A549 (cell line): ENCODE measurements around the gene PMP22. TPM values are rescaled to one million over a fixed set of nuclear protein-coding genes. Genes with fewer than 3 reads are reported as not detected.

Experiments
- ATAC-seq, 2 experiments: fragments of 200-7000 bp in 1 of 2; fragments of >200 bp in 1 of 2; cut with Nextera tagmentation in 1 of 2; cut with Tn5 transposase in 1 of 2; 3 replicates each; pipeline versions ENCODE4 v1.8.0 to v1.9.1; 2018 to 2020; ENCODE audit warnings: mild to moderate bottlenecking in 1 of 2, moderate library complexity in 1 of 2
- CTCF ChIA-PET: fragments of 300-600 bp; sonication (Branson Sonifier 250); formaldehyde crosslinking; extraction: SDS; loops from one replicate; lab custom pipeline; 2021; ENCODE audit warnings: antibody characterized with exemption, inconsistent platforms; lab: Yijun Ruan, JAX
- POLR2A ChIA-PET: fragments of 350-600 bp; formaldehyde crosslinking; extraction: SDS; loops from one replicate; lab custom pipeline; 2021; ENCODE audit warnings: antibody characterized with exemption, inconsistent platforms; lab: Yijun Ruan, JAX
- DNase-seq, 2 experiments: peaks; one replicate each; pipeline versions ENCODE4 v3.0.0 to v3.0.0-alpha.2; 2011 to 2016; ENCODE audit warnings: low read depth in 1 of 2, low spot score in 1 of 2
- FAIRE-seq: peaks from 2 replicates; lab custom pipeline; 2011; peaks lifted over from hg19 to GRCh38; lab: Jason Lieb, UNC
- H3K27ac ChIP-seq, 2 experiments: fragments of >200 bp; sonication (Bioruptor Twin); formaldehyde crosslinking; 3 replicates each; pipeline ENCODE4 v1.5.1; 2016 to 2017
- H3K4me1 ChIP-seq: fragments of >200 bp; sonication (Bioruptor Twin); formaldehyde crosslinking; 3 replicates; pipeline ENCODE4 v1.6.1; 2016
- H3K4me2 ChIP-seq: fragments of >200 bp; sonication (Bioruptor Twin); formaldehyde crosslinking; 3 replicates; pipeline ENCODE4 v1.6.1; 2016
- H3K4me3 ChIP-seq: fragments of >200 bp; sonication (Bioruptor Twin); formaldehyde crosslinking; 3 replicates; pipeline ENCODE4 v1.5.1; 2016
- H3K9me3 ChIP-seq: fragments of >200 bp; sonication (Bioruptor Twin); formaldehyde crosslinking; 3 replicates; pipeline ENCODE4 v1.6.1; 2016
- CBX2 ChIP-seq: fragments of 200-600 bp; sonication (generic); IDR thresholded peaks from 2 replicates; pipeline ENCODE4 v1.6.1; 2016; ENCODE audit warnings: low read depth, mild to moderate bottlenecking, borderline replicate concordance
- CBX8 ChIP-seq: fragments of 200-600 bp; sonication (generic); IDR thresholded peaks from 2 replicates; pipeline ENCODE4 v1.6.1; 2016
- CEBPB ChIP-seq, 2 experiments: fragments of >200 bp in 1 of 2; sonication (Bioruptor Twin) in 1 of 2; formaldehyde crosslinking in 1 of 2; IDR thresholded peaks; 2 replicates each; pipeline ENCODE4 v1.6.1; 2012 to 2016
- EHF ChIP-seq: fragments of 250-450 bp; sonication (Bioruptor Pico); IDR thresholded peaks from 2 replicates; pipeline ENCODE4 v1.5.0; 2020; ENCODE audit warnings: mild to moderate bottlenecking
- EHMT2 ChIP-seq: fragments of 200-600 bp; sonication (generic); IDR thresholded peaks from 2 replicates; pipeline ENCODE4 v1.6.1; 2016; ENCODE audit warnings: antibody characterized with exemption, low read depth, mild to moderate bottlenecking, moderate library complexity
- EP300 ChIP-seq, 2 experiments: fragments of >200 bp; sonication (Bioruptor Twin); formaldehyde crosslinking; IDR thresholded peaks; 2 replicates in 1 of 2; 3 replicates in 1 of 2; pipeline ENCODE4 v1.6.1; 2016 to 2017
- FOSB ChIP-seq: fragments of 250-450 bp; sonication (Bioruptor Pico); IDR thresholded peaks from 2 replicates; pipeline ENCODE4 v1.5.0; 2020; ENCODE audit warnings: mild to moderate bottlenecking, moderate library complexity
- FOSL2 ChIP-seq, 2 experiments: fragments of 450-650 bp in 1 of 2; fragments of >200 bp in 1 of 2; sonication (Bioruptor Twin) in 1 of 2; formaldehyde crosslinking; IDR thresholded peaks; 2 replicates each; pipeline versions ENCODE4 v1.5.0 to v1.6.1; 2016 to 2020; ENCODE audit warnings: mild to moderate bottlenecking in 1 of 2, moderate library complexity in 1 of 2
- GATA3 ChIP-seq: IDR thresholded peaks from 2 replicates; pipeline ENCODE4 v1.6.1; 2012; ENCODE audit warnings: borderline replicate concordance
- HEYL ChIP-seq: fragments of 250-450 bp; sonication (Bioruptor Pico); IDR thresholded peaks from 2 replicates; pipeline ENCODE4 v1.8.0; 2021; ENCODE audit warnings: mild to moderate bottlenecking, moderate library complexity
- KDM1A ChIP-seq: fragments of 200-600 bp; sonication (generic); IDR thresholded peaks from 2 replicates; pipeline ENCODE4 v1.6.1; 2016; ENCODE audit warnings: low read depth, mild to moderate bottlenecking
- MYC ChIP-seq: IDR thresholded peaks from 2 replicates; pipeline ENCODE4 v1.6.1; 2012; ENCODE audit warnings: mild to moderate bottlenecking, inconsistent platforms, low read length, improper control_type of control experiment, borderline replicate concordance
- NFE2L2 ChIP-seq: fragments of 150-350 bp; conservative IDR thresholded peaks from 2 replicates; pipeline ENCODE4 v1.6.1; 2014; ENCODE audit warnings: low read length
- NR3C1 ChIP-seq: fragments of >200 bp; sonication (Bioruptor Twin); formaldehyde crosslinking; IDR thresholded peaks from 3 replicates; pipeline ENCODE4 v1.6.1; 2017
- PHF8 ChIP-seq: fragments of 200-600 bp; sonication (generic); IDR thresholded peaks from 2 replicates; pipeline ENCODE4 v1.6.1; 2016; ENCODE audit warnings: low read depth, mild to moderate bottlenecking, antibody characterized with exemption, moderate library complexity, borderline replicate concordance
- POLR2A ChIP-seq: IDR thresholded peaks from 2 replicates; pipeline ENCODE4 v1.6.1; 2012; ENCODE audit warnings: mild to moderate bottlenecking, low read length
- POLR2AphosphoS2 ChIP-seq: conservative IDR thresholded peaks from 2 replicates; pipeline ENCODE4 v1.6.1; 2012; ENCODE audit warnings: low read length, improper control_type of control experiment, inconsistent platforms
- RARB ChIP-seq: fragments of 250-450 bp; sonication (Bioruptor Pico); IDR thresholded peaks from 2 replicates; pipeline ENCODE4 v1.8.0; 2021; ENCODE audit warnings: mild to moderate bottlenecking, moderate library complexity
- RNF2 ChIP-seq: fragments of 200-600 bp; sonication (generic); IDR thresholded peaks from 2 replicates; pipeline ENCODE4 v1.6.1; 2016; ENCODE audit warnings: low read depth, mild to moderate bottlenecking, antibody characterized with exemption, moderate library complexity, borderline replicate concordance
- WGBS: methylation state at CpG from one replicate; pipeline ENCODE4 v1.1.6; 2017; ENCODE audit errors: missing lambda C conversion rate; 5-methylcytosine and 5-hydroxymethylcytosine counted together
- polyA plus RNA-seq, 4 experiments: library from polyadenylated mRNA; depleted of rRNA in 3 of 4; stranded (reverse); fragments of >200 nt; fragmentation: RNase III in 1 of 4; extraction: RNeasy Plus Mini Kit Qiagen cat#74134 plus additional on column Dnase treatment in 1 of 4; gene quantifications; 2 replicates in 3 of 4; 3 replicates in 1 of 4; pipeline ENCODE4 v1.2.3, GENCODE V29; 2011 to 2017
- TF ChIP-seq, protein P1 (sequence below): IDR thresholded peaks from 2 replicates; pipeline ENCODE4 v1.6.1; 2012; ENCODE audit warnings: low read depth, borderline replicate concordance
- TF ChIP-seq, protein P2 (sequence below): IDR thresholded peaks from 2 replicates; pipeline ENCODE4 v1.6.1; 2012
- TF ChIP-seq, protein P3 (sequence below): fragments of 250-450 bp; sonication (Bioruptor Pico); IDR thresholded peaks from 2 replicates; pipeline ENCODE4 v1.5.0; 2020; ENCODE audit warnings: low read depth, mild to moderate bottlenecking, moderate library complexity
- TF ChIP-seq, protein P4 (sequence below): fragments of 150-350 bp; IDR thresholded peaks from 2 replicates; pipeline ENCODE4 v1.6.1; 2014; ENCODE audit warnings: low read depth, mild to moderate bottlenecking, low read length

PMP22 gene
- polyA plus RNA-seq, 2 of the 4 experiments (the other 2 are of a cell fraction), result 40.1 to 102 TPM

DNA sequence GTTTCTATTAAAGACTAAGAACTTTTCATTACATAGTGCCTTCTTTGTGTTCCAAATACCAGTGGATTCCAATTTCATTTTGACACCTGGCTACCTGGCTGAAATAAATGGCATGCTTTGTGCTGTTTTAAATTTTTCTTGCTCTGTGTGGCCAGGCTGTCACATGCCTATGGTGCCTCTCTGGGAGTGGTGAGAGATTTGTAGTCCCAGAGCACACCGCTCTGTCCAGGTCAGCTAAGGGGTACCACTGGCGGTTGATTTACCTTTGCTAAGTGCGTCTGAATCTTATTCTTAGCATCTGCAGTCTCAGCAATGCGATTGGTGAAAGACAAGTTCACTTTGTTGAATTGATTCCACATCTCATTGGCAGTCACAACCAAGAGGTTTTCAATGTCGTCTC, 46.9 kb upstream of the PMP22 start:
- WGBS, result 81% methylated on average over 5 of the region's 5 CpGs
- ChIA-PET POLR2A (no interaction called here), CTCF (interaction anchor here (1.5 kb wide), 1 partner anchor 14 kb away, joined by 3 read pairs; no protein-coding TSS in a partner anchor)
- no peaks in the 10 kb centered on the region for H3K9me3 ChIP-seq
- FAIRE-seq (no peak), DNase-seq (no peak), ATAC-seq (no peak)
- no peak overlapping the region for H3K4me2 ChIP-seq
- no peak overlapping the region for H3K4me3 ChIP-seq
- H3K4me1 ChIP-seq, result no peaks in the 10 kb centered on the region
- H3K27ac ChIP-seq, result no peak overlapping the region
- no peak for TF ChIP-seq FOSB (CRISPR knock-in tag)
- TF ChIP-seq NR3C1, result no peak
- TF ChIP-seq, protein P1, sequence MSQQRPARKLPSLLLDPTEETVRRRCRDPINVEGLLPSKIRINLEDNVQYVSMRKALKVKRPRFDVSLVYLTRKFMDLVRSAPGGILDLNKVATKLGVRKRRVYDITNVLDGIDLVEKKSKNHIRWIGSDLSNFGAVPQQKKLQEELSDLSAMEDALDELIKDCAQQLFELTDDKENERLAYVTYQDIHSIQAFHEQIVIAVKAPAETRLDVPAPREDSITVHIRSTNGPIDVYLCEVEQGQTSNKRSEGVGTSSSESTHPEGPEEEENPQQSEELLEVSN, result no peak
- TF ChIP-seq, protein P2, sequence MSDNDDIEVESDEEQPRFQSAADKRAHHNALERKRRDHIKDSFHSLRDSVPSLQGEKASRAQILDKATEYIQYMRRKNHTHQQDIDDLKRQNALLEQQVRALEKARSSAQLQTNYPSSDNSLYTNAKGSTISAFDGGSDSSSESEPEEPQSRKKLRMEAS, result no peak
- TF ChIP-seq CEBPB (IDR thresholded peaks at IDR 0.05), result no peak
- no peak for TF ChIP-seq POLR2AphosphoS2
- TF ChIP-seq EHF (CRISPR knock-in tag), result no peak
- TF ChIP-seq POLR2A, result no peak

DNA sequence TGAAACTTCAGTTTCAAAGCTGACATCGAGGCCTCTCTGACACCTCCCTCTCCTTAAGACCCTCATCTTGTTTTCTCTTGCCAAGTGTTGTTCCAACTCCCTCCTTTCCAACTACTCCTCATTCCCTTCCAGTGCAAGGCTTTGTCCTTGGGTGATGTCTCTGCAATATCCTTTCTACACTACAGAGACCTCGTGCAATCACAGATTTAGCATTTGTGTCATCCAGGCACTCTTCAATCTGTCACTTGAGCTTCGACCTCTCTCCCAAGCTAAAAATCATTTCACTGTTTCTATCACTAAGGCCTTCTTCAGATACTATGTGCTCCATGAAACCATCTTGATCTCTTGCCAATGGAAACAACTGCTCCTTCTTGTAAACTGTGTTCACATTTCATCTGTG, 44.7 kb upstream of the PMP22 start:
- no peak for FAIRE-seq
- ChIA-PET CTCF (interaction anchor here (2.0 kb wide), 1 partner anchor 51 kb away, joined by 4 read pairs; no protein-coding TSS in a partner anchor), POLR2A (no interaction called here)
- 30% methylated on average over 3 of the region's 3 CpGs for WGBS
- Histone ChIP-seq H3K4me1 (peaks cover 12% of the 10 kb centered on the region), H3K4me3 (no peak overlapping the region), H3K9me3 (no peaks in the 10 kb centered on the region), H3K27ac (no peak overlapping the region), H3K4me2 (no peak overlapping the region)
- TF ChIP-seq NR3C1 (no peak), MYC (no peak), NFE2L2 (no peak), CBX8 (no peak), CBX2 (no peak), PHF8 (no peak), FOSL2 (IDR thresholded peaks at IDR 0.05) (no peak), FOSL2 (CRISPR knock-in tag; IDR thresholded peaks at IDR 0.05) (no peak), EP300 (IDR thresholded peaks at IDR 0.05) (no peak), HEYL (no peak), RNF2 (no peak), KDM1A (no peak), GATA3 (no peak), RARB (CRISPR knock-in tag) (no peak), EHMT2 (no peak), POLR2AphosphoS2 (no peak), CEBPB (IDR thresholded peaks at IDR 0.05) (no peak)
- TF ChIP-seq, protein P3, sequence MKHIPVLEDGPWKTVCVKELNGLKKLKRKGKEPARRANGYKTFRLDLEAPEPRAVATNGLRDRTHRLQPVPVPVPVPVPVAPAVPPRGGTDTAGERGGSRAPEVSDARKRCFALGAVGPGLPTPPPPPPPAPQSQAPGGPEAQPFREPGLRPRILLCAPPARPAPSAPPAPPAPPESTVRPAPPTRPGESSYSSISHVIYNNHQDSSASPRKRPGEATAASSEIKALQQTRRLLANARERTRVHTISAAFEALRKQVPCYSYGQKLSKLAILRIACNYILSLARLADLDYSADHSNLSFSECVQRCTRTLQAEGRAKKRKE (CRISPR knock-in tag), result no peak
- TF ChIP-seq, protein P1, result no peak
- TF ChIP-seq, protein P4, sequence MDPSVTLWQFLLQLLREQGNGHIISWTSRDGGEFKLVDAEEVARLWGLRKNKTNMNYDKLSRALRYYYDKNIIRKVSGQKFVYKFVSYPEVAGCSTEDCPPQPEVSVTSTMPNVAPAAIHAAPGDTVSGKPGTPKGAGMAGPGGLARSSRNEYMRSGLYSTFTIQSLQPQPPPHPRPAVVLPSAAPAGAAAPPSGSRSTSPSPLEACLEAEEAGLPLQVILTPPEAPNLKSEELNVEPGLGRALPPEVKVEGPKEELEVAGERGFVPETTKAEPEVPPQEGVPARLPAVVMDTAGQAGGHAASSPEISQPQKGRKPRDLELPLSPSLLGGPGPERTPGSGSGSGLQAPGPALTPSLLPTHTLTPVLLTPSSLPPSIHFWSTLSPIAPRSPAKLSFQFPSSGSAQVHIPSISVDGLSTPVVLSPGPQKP, result no peak
- TF ChIP-seq, protein P2, result no peak
- no peak for ATAC-seq
- DNase-seq, result no peak
